ENCODE results near the gene FUZ. TPM values are rescaled to one million over a fixed set of nuclear protein-coding genes. Genes with fewer than 3 reads are reported as not detected.

Gene FUZ
- polyA plus RNA-seq, 1 of the 3 experiments (the other 2 are of a cell fraction): 29.9 TPM

DNA sequence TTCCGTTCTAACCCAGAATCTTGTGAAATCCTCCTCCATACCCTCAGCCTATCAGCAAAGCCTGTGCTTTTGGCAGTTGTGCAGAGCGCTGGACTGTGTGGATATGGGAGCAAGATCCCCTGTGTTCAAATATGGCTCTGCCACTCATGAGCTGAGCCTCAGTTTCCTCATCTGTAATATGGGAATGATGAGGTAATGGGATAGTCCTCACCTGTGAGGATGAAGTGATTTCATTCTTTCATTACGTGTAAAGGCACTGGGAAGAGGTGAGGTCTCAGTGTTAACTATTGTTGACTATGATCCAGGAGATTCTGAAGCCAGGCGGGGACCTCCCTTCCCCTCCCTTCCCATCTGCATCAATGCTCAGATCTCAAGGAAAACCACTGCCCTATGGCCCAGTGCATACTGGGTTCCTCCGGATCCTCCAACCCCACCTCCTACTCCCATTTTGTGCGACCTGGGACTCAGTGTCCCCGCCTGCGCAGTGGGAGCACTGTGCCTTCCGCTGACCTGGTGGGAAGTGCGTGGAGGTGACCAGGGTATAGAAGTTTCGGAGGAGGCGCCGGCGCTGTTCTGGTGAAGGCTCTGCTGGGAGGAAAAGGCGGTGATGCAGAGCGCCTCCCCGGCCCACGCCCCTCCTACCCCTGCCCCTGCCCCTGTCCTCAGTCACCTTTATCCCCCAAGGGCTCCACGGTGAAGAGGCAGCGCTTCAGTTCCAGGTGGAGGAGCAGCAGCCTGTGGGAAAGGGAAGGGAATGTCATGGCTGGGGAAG is 5.0 kb downstream of the FUZ start:
- Histone ChIP-seq H3F3A (replicated peaks; ENCODE audit: insufficient read depth) (peaks cover 20% of the 10 kb centered on the region), H3K27me3 (ENCODE audit: insufficient read depth) (no peaks in the 10 kb centered on the region), H3K4me3 (ENCODE audit: low read depth in 2 of 2, low read length in 1 of 2) (no peak overlapping the region; a peak in 1 of 4 replicates), H2AFZ (ENCODE audit: low read depth) (no peak overlapping the region), H3K9me2 (no peaks in the 10 kb centered on the region), H3K4me2 (peak overlapping the region; percentile 97; the same call in 1 of the 2 replicates), H3K4me1 (ENCODE audit: control insufficient read depth in 1 of 2, insufficient read depth in 2 of 2, low read depth in 1 of 2, low read length in 1 of 2) (peaks cover 12 to 20% of the 10 kb centered on the region in 2 experiments; a peak in 3 of 4 replicates), H3K9ac (no peak overlapping the region), H3K9me3 (no peaks in the 10 kb centered on the region), H3K79me2 (ENCODE audit: insufficient read depth) (no peaks in the 10 kb centered on the region), H3K36me3 (replicated peaks in 1 of 2; ENCODE audit: control insufficient read depth in 1 of 2, insufficient read depth in 2 of 2, low read length in 1 of 2) (peaks cover 8 to 22% of the 10 kb centered on the region in 2 experiments), H3K27ac (ENCODE audit: low read depth in 2 of 2, low read length in 1 of 2) (peak overlapping the region; percentile 18 to 36; a peak in 2 of 4 replicates), H4K20me1 (ENCODE audit: insufficient read depth) (peaks cover 4% of the 10 kb centered on the region; the same call in 1 of the 2 replicates)
- DNase-seq: no peak
- ChIA-PET POLR2A (no interaction called here), CTCF (no interaction called here)
- TF ChIP-seq MXI1 (IDR thresholded peaks at IDR 0.05; ENCODE audit: low read depth, low read length) (no peak), RAD21 (IDR thresholded peaks at IDR 0.05; ENCODE audit: low read length) (no peak), YY1 (IDR thresholded peaks at IDR 0.05; ENCODE audit: low read depth) (no peak), SMC3 (IDR thresholded peaks at IDR 0.05; ENCODE audit: low read depth, low read length) (no peak), NFIC (IDR thresholded peaks at IDR 0.05; ENCODE audit: borderline replicate concordance) (no peak), RCOR1 (IDR thresholded peaks at IDR 0.05; ENCODE audit: low read length) (no peak), RXRA (IDR thresholded peaks at IDR 0.05; ENCODE audit: borderline replicate concordance, low read depth) (no peak), NRF1 (IDR thresholded peaks at IDR 0.05; ENCODE audit: low read depth, low read length) (no peak), FOSL2 (IDR thresholded peaks at IDR 0.05; ENCODE audit: borderline replicate concordance, low read depth) (no peak), ELF1 (IDR thresholded peaks at IDR 0.05) (no peak), GATA2 (CRISPR knock-in tag; IDR thresholded peaks at IDR 0.05) (no peak), GABPA (IDR thresholded peaks at IDR 0.05; ENCODE audit: low read depth) (no peak), FOXJ3 (CRISPR knock-in tag; IDR thresholded peaks at IDR 0.05) (no peak), RFX5 (IDR thresholded peaks at IDR 0.05; ENCODE audit: low read length) (no peak)
- TF ChIP-seq, protein P1, sequence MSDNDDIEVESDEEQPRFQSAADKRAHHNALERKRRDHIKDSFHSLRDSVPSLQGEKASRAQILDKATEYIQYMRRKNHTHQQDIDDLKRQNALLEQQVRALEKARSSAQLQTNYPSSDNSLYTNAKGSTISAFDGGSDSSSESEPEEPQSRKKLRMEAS (IDR thresholded peaks at IDR 0.05; ENCODE audit: low read depth): no peak
- TF ChIP-seq, protein P2, sequence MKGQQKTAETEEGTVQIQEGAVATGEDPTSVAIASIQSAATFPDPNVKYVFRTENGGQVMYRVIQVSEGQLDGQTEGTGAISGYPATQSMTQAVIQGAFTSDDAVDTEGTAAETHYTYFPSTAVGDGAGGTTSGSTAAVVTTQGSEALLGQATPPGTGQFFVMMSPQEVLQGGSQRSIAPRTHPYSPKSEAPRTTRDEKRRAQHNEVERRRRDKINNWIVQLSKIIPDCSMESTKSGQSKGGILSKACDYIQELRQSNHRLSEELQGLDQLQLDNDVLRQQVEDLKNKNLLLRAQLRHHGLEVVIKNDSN (IDR thresholded peaks at IDR 0.05; ENCODE audit: borderline replicate concordance, low read depth): no peak
- TF ChIP-seq, protein P3, sequence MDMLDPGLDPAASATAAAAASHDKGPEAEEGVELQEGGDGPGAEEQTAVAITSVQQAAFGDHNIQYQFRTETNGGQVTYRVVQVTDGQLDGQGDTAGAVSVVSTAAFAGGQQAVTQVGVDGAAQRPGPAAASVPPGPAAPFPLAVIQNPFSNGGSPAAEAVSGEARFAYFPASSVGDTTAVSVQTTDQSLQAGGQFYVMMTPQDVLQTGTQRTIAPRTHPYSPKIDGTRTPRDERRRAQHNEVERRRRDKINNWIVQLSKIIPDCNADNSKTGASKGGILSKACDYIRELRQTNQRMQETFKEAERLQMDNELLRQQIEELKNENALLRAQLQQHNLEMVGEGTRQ (IDR thresholded peaks at IDR 0.05; ENCODE audit: borderline replicate concordance, low read depth, low read length): no peak
- WGBS (ENCODE audit: low lambda C conversion rate): 93% methylated on average over 20 of the region's 20 CpGs

Data from SK-N-SH (cell line).